Stimulated activated CD4-positive, alpha-beta T cell treated with anti-CD3 and anti-CD28 coated beads, Interleukin-4, amount 100 ng/mL, for 48 hours (primary cell): ENCODE results near the gene ATP10A.
"Not testable (repeated sequence)": the region's sequence is repeated elsewhere in the genome, so short reads cannot be mapped to it uniquely, and the experiment has no call there.

Experiments used
- DNase-seq, 2 donors: peaks; one replicate each; pipeline ENCODE4 v3.0.0-alpha.2; 2020; ENCODE audit warnings: low read depth in 2 of 2

The ATP10A gene

GRCh38 chr15:25658560-25658959 is 204.6 kb downstream of the ATP10A start:
- DNase-seq = no peak

- no peak for DNase-seq
Measured at GRCh38 chr15:25655207-25655948, 207.7 kb downstream of the ATP10A start.

- no peak for DNase-seq
Measured at GRCh38 chr15:25653371-25653770, 209.8 kb downstream of the ATP10A start.

GRCh38 chr15:25652704-25653103 is 210.4 kb downstream of the ATP10A start:
- DNase-seq = no peak

- DNase-seq = no peak
Measured at GRCh38 chr15:25649390-25649789, 213.7 kb downstream of the ATP10A start.

- DNase-seq = no peak
Measured at GRCh38 chr15:25643120-25643519, 220.0 kb downstream of the ATP10A start.

GRCh38 chr15:25641762-25642161 is 221.4 kb downstream of the ATP10A start:
- no peak for DNase-seq

GRCh38 chr15:25641361-25641760 is 221.8 kb downstream of the ATP10A start:
- no peak for DNase-seq

- DNase-seq = not testable (repeated sequence)
Measured at GRCh38 chr15:25640959-25641358, 222.2 kb downstream of the ATP10A start.

- DNase-seq = no peak
Measured at GRCh38 chr15:25640381-25640780, 222.7 kb downstream of the ATP10A start.

- DNase-seq = not testable (repeated sequence)
Measured at GRCh38 chr15:25636486-25636885, 226.6 kb downstream of the ATP10A start.

- DNase-seq = no peak
Measured at GRCh38 chr15:25635191-25635590, 227.9 kb downstream of the ATP10A start.

- DNase-seq = no peak
Measured at GRCh38 chr15:25633862-25634261, 229.3 kb downstream of the ATP10A start.

GRCh38 chr15:25631971-25632370 is 231.2 kb downstream of the ATP10A start:
- no peak for DNase-seq
